HCT116 (cell line): ENCODE data around the gene GNG13. TPM values are rescaled to one million over a fixed set of nuclear protein-coding genes. Genes with fewer than 3 reads are reported as not detected.
A peak's percentile ranks its signal among the peaks of the same experiment; 100 is the strongest.

ENCODE experiments used
- ATAC-seq: fragments of 200-7000 bp; cut with Tn5 transposase; 2 replicates; pipeline ENCODE4 v1.9.1; 2020; ENCODE audit warnings: mild to moderate bottlenecking, moderate library complexity
- BruUV-seq: library from RNA; stranded (reverse); fragments of 400-500 nt; replicated peaks from 2 replicates; lab custom pipeline; 2021; lab: Mats Ljungman, UMichigan
- CTCF ChIA-PET: fragments of 300-600 bp; sonication (Branson Sonifier 250); formaldehyde crosslinking; loops from one replicate; lab custom pipeline; 2021; ENCODE audit warnings: antibody characterized with exemption; lab: Charles Lee
- POLR2A ChIA-PET: fragments of 300-600, 350-600 bp; sonication (Branson Sonifier 250); formaldehyde crosslinking; loops from one replicate; lab custom pipeline; 2021; ENCODE audit warnings: antibody characterized with exemption; lab: Charles Lee
- RAD21 ChIA-PET, 2 experiments: fragments of 300-600 bp; sonication (Branson Sonifier 250); formaldehyde crosslinking; loops; one replicate each; lab custom pipeline; 2023; ENCODE audit warnings: low total read pairs in 2 of 2; ENCODE audit not compliant: uncharacterized antibody in 2 of 2, unreplicated experiment in 2 of 2, low non-redundant PET in 1 of 2; lab: Charles Lee
- DNase-seq: peaks from one replicate; pipeline ENCODE4 v3.0.0-alpha.2; 2010; ENCODE audit warnings: low read depth, low spot score
- H2AFZ ChIP-seq: fragments of 200-600 bp; shearing (Covaris generic), sonication (generic); 2 replicates; pipeline ENCODE4 v1.6.1; 2017; ENCODE audit warnings: low read depth, mixed run types, mixed read lengths, antibody characterized with exemption, low read length; ENCODE audit not compliant: poor library complexity, severe bottlenecking
- H3K27ac ChIP-seq: 2 replicates; pipeline ENCODE4 v1.5.1; 2012; ENCODE audit warnings: low read depth, low read length
- H3K27me3 ChIP-seq: fragments of 200-600 bp; sonication (generic); 2 replicates; pipeline ENCODE4 v1.6.1; 2016; ENCODE audit warnings: mixed run types, low read length, mixed read lengths; ENCODE audit not compliant: insufficient read depth
- H3K36me3 ChIP-seq, 2 experiments: fragments of 200-500 bp in 1 of 2; fragments of 200-600 bp in 1 of 2; sonication (Bioruptor generic) in 1 of 2; sonication (generic) in 1 of 2; 2 replicates each; pipeline versions ENCODE4 v1.5.1 to v1.6.1; 2014 to 2016; ENCODE audit warnings: low read length in 2 of 2, inconsistent platforms in 1 of 2, mixed read lengths in 1 of 2, mixed run types in 1 of 2; ENCODE audit not compliant: insufficient read depth in 2 of 2, control insufficient read depth in 1 of 2
- H3K4me1 ChIP-seq, 2 experiments: fragments of 200-600 bp in 1 of 2; sonication (generic) in 1 of 2; 2 replicates each; pipeline versions ENCODE4 v1.5.1 to v1.6.1; 2012 to 2017; ENCODE audit warnings: low read length in 2 of 2, inconsistent platforms in 1 of 2, mild to moderate bottlenecking in 1 of 2, mixed read lengths in 1 of 2, mixed run types in 1 of 2, moderate library complexity in 1 of 2; ENCODE audit not compliant: insufficient read depth in 2 of 2, control insufficient read depth in 1 of 2
- H3K4me2 ChIP-seq: fragments of 200-600 bp; sonication (generic); 2 replicates; pipeline ENCODE4 v1.6.1; 2017; ENCODE audit warnings: mixed run types, low read length, mixed read lengths
- H3K4me3 ChIP-seq, 2 experiments: fragments of 200-600 bp in 1 of 2; sonication (generic) in 1 of 2; replicated peaks in 1 of 2; 2 replicates each; pipeline ENCODE4 v1.5.1; 2011 to 2016; ENCODE audit warnings: low read length in 2 of 2, control low read depth in 1 of 2, low read depth in 1 of 2, mild to moderate bottlenecking in 1 of 2, mixed read lengths in 1 of 2, mixed run types in 1 of 2
- H3K79me2 ChIP-seq: fragments of 200-600 bp; sonication (generic); 2 replicates; pipeline ENCODE4 v1.6.1; 2017; ENCODE audit warnings: mild to moderate bottlenecking, mixed run types, low read length, moderate library complexity, mixed read lengths; ENCODE audit not compliant: insufficient read depth
- H3K9ac ChIP-seq: fragments of 200-600 bp; sonication (generic); 2 replicates; pipeline ENCODE4 v1.6.1; 2016; ENCODE audit warnings: low read length, mixed read lengths
- H3K9me2 ChIP-seq: fragments of 200-600 bp; sonication (generic), shearing (Covaris generic); 2 replicates; pipeline ENCODE4 v1.6.1; 2017; ENCODE audit warnings: mixed run types, mild to moderate bottlenecking, moderate library complexity; ENCODE audit not compliant: insufficient read depth
- H3K9me3 ChIP-seq, 2 experiments: fragments of 200-500 bp in 1 of 2; fragments of 200-600 bp in 1 of 2; sonication (Bioruptor generic) in 1 of 2; sonication (generic) in 1 of 2; 2 replicates each; pipeline ENCODE4 v1.6.1; 2014 to 2017; ENCODE audit warnings: low read length in 2 of 2, mixed read lengths in 2 of 2, inconsistent platforms in 1 of 2, low read depth in 1 of 2, mild to moderate bottlenecking in 1 of 2, mixed run types in 1 of 2, moderate library complexity in 1 of 2; ENCODE audit not compliant: control insufficient read depth in 1 of 2, insufficient read depth in 1 of 2
- H4K20me1 ChIP-seq: fragments of 200-600 bp; sonication (generic), shearing (Covaris generic); 2 replicates; pipeline ENCODE4 v1.6.1; 2017; ENCODE audit warnings: mixed run types, mild to moderate bottlenecking, moderate library complexity; ENCODE audit not compliant: insufficient read depth
- POLR2AphosphoS5 ChIP-seq: IDR thresholded peaks from 2 replicates; pipeline ENCODE4 v1.6.1; 2011; ENCODE audit warnings: mild to moderate bottlenecking, low read depth, low read length, moderate library complexity
- SRF ChIP-seq: IDR thresholded peaks from 2 replicates; pipeline ENCODE4 v1.6.1; 2012; ENCODE audit warnings: low read depth
- ZFX ChIP-seq: fragments of 450-650 bp; IDR thresholded peaks from 2 replicates; pipeline ENCODE4 v1.6.1; 2017
- ZNF274 ChIP-seq: fragments of 200-500 bp; sonication (Bioruptor generic); IDR thresholded peaks from 2 replicates; pipeline ENCODE4 v1.6.1; 2014; ENCODE audit warnings: mild to moderate bottlenecking, low read depth, low read length, inconsistent platforms
- intact Hi-C: fragments of 100-400 bp; cut with micrococcal nuclease; formaldehyde crosslinking; loops from 2 replicates; pipeline ENCODE4 v1.10.0; 2022
- total RNA-seq: library from RNA; stranded (reverse); gene quantifications from one replicate; pipeline ENCODE4 v1.2.1, GENCODE V29; 2021; ENCODE audit not compliant: unreplicated experiment
- TF ChIP-seq, protein P1 (sequence below): IDR thresholded peaks from 2 replicates; pipeline ENCODE4 v1.6.1; 2011; ENCODE audit warnings: mild to moderate bottlenecking, low read length, moderate library complexity; ENCODE audit not compliant: insufficient replicate concordance; ENCODE audit errors: extremely low read depth

The GNG13 gene
- total RNA-seq, 1 experiment from 2014 or later: not detected

GRCh38 chr16:788399-789126, 12.0 kb downstream of the GNG13 start, which contains the start of gene CHTF18 (continued):
- TF ChIP-seq, protein P1, sequence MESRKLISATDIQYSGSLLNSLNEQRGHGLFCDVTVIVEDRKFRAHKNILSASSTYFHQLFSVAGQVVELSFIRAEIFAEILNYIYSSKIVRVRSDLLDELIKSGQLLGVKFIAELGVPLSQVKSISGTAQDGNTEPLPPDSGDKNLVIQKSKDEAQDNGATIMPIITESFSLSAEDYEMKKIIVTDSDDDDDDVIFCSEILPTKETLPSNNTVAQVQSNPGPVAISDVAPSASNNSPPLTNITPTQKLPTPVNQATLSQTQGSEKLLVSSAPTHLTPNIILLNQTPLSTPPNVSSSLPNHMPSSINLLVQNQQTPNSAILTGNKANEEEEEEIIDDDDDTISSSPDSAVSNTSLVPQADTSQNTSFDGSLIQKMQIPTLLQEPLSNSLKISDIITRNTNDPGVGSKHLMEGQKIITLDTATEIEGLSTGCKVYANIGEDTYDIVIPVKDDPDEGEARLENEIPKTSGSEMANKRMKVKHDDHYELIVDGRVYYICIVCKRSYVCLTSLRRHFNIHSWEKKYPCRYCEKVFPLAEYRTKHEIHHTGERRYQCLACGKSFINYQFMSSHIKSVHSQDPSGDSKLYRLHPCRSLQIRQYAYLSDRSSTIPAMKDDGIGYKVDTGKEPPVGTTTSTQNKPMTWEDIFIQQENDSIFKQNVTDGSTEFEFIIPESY: no peak
- TF ChIP-seq ZNF274 (no peak), SRF (no peak)
- TF ChIP-seq, all 23 proteins: peak for 5

GRCh38 chr16:787978-788398, 12.5 kb downstream of the GNG13 start, which contains the start of gene RPUSD1:
Gene RPUSD1 (minus strand): TSS chr16:788381. CDS start chr16:787737, 644 bp downstream.
- Histone ChIP-seq H3K9me3 (no peaks in the 10 kb centered on the region), H3K9me2 (no peaks in the 10 kb centered on the region), H3K27me3 (no peaks in the 10 kb centered on the region), H3K4me1 (peaks cover 5 to 37% of the 10 kb centered on the region in 2 experiments; a peak in 3 of 4 replicates), H3K79me2 (peaks cover 55% of the 10 kb centered on the region), H4K20me1 (no peaks in the 10 kb centered on the region), H3K9ac (peak within 1 kb of the TSS; percentile 93), H3K4me3 (peak within 1 kb of the TSS; percentile 81 to 99), H2AFZ (no peak within 1 kb of the TSS), H3K27ac (peak within 1 kb of the TSS; percentile 88), H3K4me2 (peak within 1 kb of the TSS; percentile 97), H3K36me3 (peaks cover 5 to 40% of the 10 kb centered on the region in 2 experiments)
- BruUV-seq: no TSS peak
- DNase-seq: no peak
- RAD21 ChIA-PET: interaction anchor here in 1 of 2 experiments (0.6 to 0.7 kb wide), 2 partner anchors 67 to 76 kb away, joined by 3 read pairs; partner anchors contain the start of gene ANTKMT
- ATAC-seq: peak; percentile 21
- POLR2A ChIA-PET: interaction anchor here (0.5 to 1.6 kb wide), 6 partner anchors 15 to 81 kb away, joined by 3 to 9 read pairs (median 4); partner anchors contain the start of gene MSLN
- intact Hi-C loops: no loop called here
- TF ChIP-seq POLR2AphosphoS5 (peak; percentile 72), ZFX (peak; percentile 79; the same call in 1 of the 2 replicates)
- TF ChIP-seq, protein P1: no peak
- CTCF ChIA-PET: interaction anchor here (0.9 to 1.9 kb wide), 4 partner anchors 47 to 76 kb away, joined by 3 to 10 read pairs (median 6); partner anchors contain the start of gene CIAO3
